ENCODE data around the gene NDUFB7.
"Not testable (repeated sequence)": the region's sequence is repeated elsewhere in the genome, so short reads cannot be mapped to it uniquely, and the experiment has no call there.

Gene NDUFB7

GRCh38 chr19:14571695-14572490 is at the start of gene NDUFB7:
TSS of gene NDUFB7 (minus strand) at chr19:14572066. CDS start at chr19:14572000, 66 bp downstream.
- DNase-seq (ENCODE audit: low read depth), result peak; percentile 83

DNA sequence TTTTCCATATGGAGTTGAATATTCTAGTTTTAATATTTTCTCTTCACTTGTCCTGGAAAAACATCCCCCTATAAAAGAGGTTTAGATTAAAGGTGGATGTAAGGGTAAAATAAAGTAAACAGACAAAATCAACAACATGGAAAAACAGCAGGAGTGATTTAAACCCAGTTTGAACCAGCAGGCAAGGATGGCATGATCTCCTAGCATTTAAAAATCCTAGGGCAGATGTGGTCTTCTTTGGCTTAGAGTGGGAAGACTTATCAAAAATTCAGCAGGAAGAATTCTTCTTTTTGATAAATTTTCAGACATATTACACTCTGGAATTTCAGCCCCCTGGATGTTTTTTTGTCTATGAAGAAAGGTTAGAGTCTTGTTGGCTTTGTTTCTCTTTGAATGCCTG is 47.5 kb upstream of the NDUFB7 start:
- no peak for DNase-seq (ENCODE audit: low read depth)

- no peak for DNase-seq (ENCODE audit: low read depth)
These were observed 44.5 kb upstream of the NDUFB7 start for GRCh38 chr19:14616407-14616806.

- DNase-seq (ENCODE audit: low read depth), result no peak
These were observed 43.8 kb upstream of the NDUFB7 start for GRCh38 chr19:14615623-14616022.

DNA sequence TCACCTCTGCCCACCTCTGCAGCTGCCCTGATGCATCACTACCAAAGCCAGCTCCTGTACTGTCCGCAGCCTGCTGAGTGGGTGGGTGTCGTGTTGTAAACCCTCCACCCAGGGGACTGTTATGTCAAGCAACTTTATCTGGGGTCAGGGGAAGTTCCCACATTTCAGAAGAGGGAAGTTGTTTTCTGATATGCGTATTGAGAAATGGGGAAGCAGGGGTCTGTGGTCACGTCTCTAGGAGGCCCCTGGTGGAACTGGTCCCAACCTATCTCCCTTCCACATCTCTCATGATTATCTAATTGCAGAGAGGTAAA is 42.2 kb upstream of the NDUFB7 start:
- DNase-seq (ENCODE audit: low read depth), result no peak

- DNase-seq (ENCODE audit: low read depth), result not testable (repeated sequence)
These were observed 41.7 kb upstream of the NDUFB7 start for GRCh38 chr19:14613399-14614098.

DNA sequence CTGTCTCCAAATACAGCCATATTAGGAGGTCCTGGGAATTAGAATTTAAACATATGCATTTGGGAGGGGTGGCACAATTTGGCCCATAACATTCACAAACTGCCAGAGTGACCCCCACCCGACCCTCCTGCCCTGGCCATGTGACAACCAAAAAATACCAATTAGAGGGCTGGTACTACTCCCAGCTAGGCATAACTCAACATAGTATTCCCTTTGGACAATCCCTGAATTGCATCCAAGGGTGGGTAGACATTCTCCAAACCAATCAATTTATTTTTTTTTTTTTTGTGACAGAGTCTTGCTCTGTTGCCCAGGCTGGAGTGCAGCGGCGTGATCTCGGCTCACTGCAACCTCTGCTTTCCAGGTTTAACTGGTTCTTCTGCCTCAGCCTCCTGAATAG is 40.8 kb upstream of the NDUFB7 start:
- no peak for DNase-seq (ENCODE audit: low read depth)

DNA sequence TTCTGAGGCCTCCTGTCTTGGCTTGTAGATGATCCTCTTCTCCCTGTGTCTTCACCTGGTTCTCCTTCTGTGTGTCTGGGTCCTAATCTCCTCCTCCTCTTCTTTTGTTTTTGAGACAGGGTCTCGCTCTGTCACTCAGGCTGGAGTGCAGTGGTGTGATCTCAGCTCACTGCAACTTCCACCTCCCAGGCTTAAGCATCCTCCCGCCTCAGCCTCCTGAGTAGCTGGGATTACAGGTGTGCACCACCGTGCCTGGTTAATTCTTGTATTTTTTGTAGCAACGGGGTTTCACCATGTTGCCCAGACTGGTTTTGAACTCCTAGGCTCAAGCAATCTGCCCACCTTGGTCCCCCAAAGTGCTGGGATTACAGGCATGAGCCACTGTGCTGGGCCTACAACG is 40.4 kb upstream of the NDUFB7 start:
- not testable (repeated sequence) for DNase-seq (ENCODE audit: low read depth)

DNA sequence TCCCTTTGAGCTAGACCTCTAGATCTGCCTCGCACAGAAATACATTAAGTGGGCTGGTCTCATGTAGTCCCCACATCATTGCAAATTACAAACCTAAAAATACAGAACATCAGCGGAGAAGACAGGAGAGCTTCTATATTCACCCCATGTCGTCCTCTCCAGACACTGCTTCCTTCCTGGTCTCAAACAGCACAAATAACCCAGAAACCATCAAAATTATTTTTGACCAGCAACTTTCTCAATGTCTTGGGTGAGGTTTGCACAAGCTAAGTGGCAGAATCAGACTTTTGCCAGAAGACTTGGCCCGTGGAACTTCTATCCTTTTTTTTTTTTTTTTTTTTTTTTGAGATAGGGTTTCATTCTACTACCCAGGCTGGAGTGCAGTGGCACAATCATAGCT is 39.2 kb upstream of the NDUFB7 start:
- no peak for DNase-seq (ENCODE audit: low read depth)

DNA sequence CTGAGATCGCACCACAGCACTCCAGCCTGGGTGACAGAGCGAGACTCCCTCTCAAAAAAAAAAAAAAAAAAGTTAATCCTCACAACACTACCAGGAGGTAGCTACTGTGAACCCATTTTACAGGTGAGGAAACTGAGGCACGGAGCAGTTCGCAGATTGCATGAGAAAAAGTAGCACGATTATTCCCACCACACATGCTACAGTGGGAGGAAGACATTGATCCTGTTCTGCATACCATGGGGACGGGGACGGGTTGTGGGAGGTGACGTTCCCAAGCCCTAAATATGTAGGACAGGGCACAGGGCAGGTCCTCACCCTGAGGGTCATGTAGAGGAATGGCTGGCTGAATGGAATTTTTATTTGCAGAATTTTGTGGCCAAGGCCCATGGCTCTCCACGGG is 34.8 kb upstream of the NDUFB7 start:
- no peak for DNase-seq (ENCODE audit: low read depth)

GRCh38 chr19:14603990-14604387 is 32.1 kb upstream of the NDUFB7 start:
- DNase-seq (ENCODE audit: low read depth), result no peak

DNA sequence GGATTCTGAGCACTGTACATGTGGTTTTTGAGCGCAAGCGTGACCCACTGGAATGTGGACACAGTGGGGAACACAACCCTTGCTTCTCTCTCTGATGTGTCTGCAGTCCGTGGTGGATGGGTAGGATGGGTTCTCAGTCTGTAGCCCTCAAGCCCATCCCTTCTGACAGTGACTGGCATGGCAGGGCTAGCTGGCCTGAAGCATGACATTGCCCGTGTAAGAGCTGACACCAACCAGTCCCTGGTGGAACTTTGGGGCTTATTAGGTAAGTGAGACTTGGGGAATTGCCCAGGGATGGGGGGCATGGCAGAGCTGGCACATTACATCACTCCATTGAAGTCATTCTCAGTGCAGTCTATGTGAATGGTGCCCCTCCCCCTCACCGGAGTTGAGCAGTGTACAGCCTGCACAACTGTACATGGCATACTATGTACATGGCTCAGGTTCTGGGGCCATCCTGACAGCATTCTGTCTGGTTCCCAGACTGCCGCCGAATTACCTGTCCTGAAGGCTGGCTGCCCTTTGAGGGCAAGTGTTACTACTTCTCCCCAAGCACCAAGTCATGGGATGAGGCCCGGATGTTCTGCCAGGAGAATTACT is 27.8 kb upstream of the NDUFB7 start:
- no peak for DNase-seq (ENCODE audit: low read depth)

DNA sequence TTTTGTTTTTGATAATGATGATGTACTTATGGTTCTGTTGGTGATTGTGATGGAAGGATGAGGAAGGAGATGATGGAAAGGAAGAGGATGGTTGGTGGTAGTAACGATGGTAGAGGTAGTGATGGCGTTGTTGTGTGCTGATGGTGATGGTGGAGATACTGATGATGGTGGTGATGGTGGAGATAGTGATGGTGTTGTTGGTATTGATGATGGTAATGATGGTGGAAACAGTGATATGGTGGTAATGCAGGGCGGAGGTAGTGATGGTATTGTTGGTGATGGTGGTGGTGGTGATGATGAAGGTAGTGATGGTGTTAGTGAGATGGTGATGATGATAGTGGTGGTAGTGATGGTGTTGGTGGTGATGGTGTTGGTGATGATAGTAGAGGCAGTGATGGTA is 23.7 kb upstream of the NDUFB7 start:
- DNase-seq (ENCODE audit: low read depth), result no peak

DNA sequence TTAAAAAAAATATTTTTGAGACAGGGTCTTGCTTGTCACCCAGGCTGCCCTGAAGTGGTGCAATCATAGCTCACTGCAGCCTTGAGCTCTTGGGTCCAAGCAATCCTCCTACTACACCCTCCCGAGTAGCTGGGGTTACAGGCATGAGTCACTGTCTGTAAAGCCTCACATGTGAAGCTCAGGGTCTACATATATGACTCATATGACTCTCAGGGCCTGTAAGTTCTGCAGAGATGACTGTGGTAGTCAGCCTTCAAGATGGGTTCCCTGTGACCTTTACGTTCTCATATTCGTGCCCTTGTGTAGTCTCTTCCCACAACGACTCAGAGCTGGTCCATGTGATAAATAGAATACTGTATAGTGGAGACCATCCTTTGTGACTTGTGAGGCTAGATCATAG is 17.6 kb upstream of the NDUFB7 start:
- DNase-seq (ENCODE audit: low read depth), result not testable (repeated sequence)

GRCh38 chr19:14585187-14585586 is 13.3 kb upstream of the NDUFB7 start:
- not testable (repeated sequence) for DNase-seq (ENCODE audit: low read depth)

DNA sequence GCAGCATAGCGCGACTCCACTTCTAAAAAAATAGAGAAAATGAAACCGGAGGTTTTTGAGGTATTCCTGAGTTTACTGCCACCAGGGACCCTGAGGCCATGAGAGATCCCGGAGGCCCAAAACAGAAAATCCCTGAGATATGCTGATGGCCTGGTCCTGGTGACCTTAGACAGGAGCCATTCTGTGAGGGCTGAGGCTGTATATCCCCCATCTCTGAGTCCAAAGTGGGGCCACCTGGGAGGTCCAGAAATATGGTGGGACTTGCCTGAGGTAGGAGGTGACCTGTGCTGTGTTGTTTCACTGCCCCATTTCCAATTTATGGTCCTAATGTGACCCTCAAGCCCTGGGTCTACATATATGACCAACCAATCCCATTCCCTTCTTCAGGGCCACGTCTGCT is 12.5 kb upstream of the NDUFB7 start:
- not testable (repeated sequence) for DNase-seq (ENCODE audit: low read depth)

- DNase-seq (ENCODE audit: low read depth), result no peak
These were observed 11.1 kb upstream of the NDUFB7 start, which contains the start of gene CLEC17A for GRCh38 chr19:14582894-14583340. TSS of gene CLEC17A (plus strand) at chr19:14583084. CDS start at chr19:14583161, 77 bp downstream.

- no peak for DNase-seq (ENCODE audit: low read depth)
These were observed 8.9 kb upstream of the NDUFB7 start for GRCh38 chr19:14580623-14581237.

- no peak for DNase-seq (ENCODE audit: low read depth)
These were observed 6.1 kb upstream of the NDUFB7 start for GRCh38 chr19:14577885-14578427.

DNA sequence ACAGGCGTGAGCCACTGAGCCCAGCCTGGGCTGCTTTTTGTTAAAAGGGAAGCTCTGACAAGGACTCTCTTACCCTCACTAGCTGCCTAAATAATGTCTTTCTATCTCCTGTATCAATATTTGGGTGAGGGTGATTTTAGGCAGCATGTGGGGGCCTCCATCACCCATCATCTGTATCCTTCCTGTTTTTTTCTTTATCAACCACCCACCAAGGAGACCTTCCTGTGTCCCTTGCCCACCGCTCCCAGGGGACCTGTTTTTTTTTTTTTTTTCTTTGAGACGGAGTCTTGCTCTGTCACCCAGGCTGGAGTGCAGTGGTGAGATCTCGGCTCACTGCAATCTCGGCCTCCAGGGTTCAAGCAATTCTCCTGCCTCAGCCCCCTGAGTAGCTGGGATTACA is 5.4 kb upstream of the NDUFB7 start:
- DNase-seq (ENCODE audit: low read depth), result no peak

DNA sequence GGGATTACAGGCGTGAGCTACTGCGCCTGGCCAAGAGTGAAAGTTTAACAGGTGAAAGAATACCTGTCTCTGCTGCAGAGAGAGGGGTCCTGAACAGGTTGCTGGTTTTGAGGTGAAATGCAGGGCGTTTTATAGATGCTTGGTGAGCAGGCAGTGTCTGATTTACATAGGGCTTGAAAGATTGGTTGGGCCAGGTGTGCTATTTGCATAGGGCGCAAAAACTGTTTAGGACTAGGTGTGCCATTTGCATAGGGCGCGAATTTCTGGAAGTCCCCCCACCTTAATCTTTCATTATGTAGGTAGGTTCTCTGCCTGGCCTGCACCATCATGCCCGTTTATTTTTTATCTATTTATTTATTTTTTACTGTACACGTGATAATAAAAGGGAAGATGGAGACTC is 4.5 kb upstream of the NDUFB7 start:
- no peak for DNase-seq (ENCODE audit: low read depth)

DNA sequence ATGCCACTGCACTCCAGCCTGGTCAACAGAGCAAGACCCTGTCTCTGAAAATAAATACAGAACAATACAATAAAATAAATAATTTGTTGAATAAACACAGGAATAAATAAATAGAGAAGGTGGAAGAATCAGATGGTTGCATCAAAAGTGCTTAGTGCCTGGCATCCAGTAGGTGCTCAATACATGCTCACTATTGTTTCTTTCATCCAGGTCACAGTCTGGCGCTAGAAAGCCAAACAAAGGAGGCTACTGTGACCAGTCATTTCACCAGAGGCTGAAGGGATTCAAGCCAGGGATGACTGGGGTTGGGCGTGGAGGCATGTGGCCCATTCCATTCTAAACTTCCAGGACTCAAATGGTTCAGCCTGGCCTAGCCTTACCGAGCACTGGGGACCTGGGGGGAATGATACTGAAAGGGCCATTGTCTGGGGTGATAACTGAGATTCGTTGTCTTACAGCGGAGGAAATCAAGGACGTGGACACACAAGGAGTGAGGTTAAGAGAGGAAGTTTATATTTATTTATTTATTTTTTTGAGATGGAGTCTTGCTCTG is 3.6 kb upstream of the NDUFB7 start:
- DNase-seq (ENCODE audit: low read depth), result no peak
